Suprapubic skin (tissue), 3 donors: ENCODE results near the gene ATP1A3.

Experiments
- EP300 ChIP-seq: sonication (generic); formaldehyde crosslinking; IDR thresholded peaks from one replicate; pipeline ENCODE4 v1.6.1; 2017; ENCODE audit warnings: antibody characterized with exemption
- TF ChIP-seq, protein P1 (sequence below), 2 donors: fragments of 200-600 bp in 1 of 2; fragments of 450-650 bp in 1 of 2; sonication (generic) in 1 of 2; IDR thresholded peaks; one replicate each; pipeline ENCODE4 v1.5.1; 2016 to 2019; ENCODE audit warnings: antibody characterized with exemption in 2 of 2, mild to moderate bottlenecking in 1 of 2, moderate library complexity in 1 of 2

GRCh38 chr19:42032431-42032830 lies 38.4 kb upstream of the ATP1A3 start:
- TF ChIP-seq, protein P1, sequence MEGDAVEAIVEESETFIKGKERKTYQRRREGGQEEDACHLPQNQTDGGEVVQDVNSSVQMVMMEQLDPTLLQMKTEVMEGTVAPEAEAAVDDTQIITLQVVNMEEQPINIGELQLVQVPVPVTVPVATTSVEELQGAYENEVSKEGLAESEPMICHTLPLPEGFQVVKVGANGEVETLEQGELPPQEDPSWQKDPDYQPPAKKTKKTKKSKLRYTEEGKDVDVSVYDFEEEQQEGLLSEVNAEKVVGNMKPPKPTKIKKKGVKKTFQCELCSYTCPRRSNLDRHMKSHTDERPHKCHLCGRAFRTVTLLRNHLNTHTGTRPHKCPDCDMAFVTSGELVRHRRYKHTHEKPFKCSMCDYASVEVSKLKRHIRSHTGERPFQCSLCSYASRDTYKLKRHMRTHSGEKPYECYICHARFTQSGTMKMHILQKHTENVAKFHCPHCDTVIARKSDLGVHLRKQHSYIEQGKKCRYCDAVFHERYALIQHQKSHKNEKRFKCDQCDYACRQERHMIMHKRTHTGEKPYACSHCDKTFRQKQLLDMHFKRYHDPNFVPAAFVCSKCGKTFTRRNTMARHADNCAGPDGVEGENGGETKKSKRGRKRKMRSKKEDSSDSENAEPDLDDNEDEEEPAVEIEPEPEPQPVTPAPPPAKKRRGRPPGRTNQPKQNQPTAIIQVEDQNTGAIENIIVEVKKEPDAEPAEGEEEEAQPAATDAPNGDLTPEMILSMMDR (IDR thresholded peaks at IDR 0.05): no peak
- no peak for TF ChIP-seq EP300
